SK-N-MC (cell line): ENCODE results near the gene FBXL7.

Experiments used
- EZH2 ChIP-seq: fragments of 200-600 bp; sonication (generic); IDR thresholded peaks from one replicate; pipeline ENCODE4 v1.6.1; 2017; ENCODE audit warnings: antibody characterized with exemption
- FOXP2 ChIP-seq: optimal IDR thresholded peaks from 2 replicates; pipeline ENCODE3; 2011; ENCODE audit warnings: mild to moderate bottlenecking, moderate library complexity; ENCODE audit not compliant: insufficient read depth; ENCODE audit errors: extremely low read length, control extremely low read depth
- POLR2AphosphoS5 ChIP-seq: IDR thresholded peaks from 2 replicates; pipeline ENCODE4 v1.6.1; 2012; ENCODE audit warnings: mild to moderate bottlenecking, low read depth, low read length, borderline replicate concordance

DNA sequence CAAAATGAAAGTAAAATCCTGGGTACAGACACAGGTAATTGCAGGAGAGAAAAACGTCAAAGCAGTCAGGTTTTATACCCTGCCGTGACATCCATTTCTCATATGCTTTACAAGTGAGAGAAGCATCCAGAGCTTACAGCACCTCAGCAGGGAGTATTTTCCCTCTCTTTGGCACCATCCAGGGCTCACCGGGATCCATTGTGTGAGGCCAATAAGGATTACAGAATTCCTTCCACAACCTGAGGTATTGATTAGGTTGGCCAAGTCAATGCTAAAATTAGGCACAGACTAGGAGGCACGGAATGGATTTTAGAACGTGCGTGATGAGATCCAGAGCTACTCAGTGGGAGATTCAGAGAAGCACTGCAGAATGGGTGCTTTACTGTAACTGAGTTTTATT lies 296.6 kb downstream of the FBXL7 start:
- TF ChIP-seq FOXP2 = no peak
- TF ChIP-seq EZH2 = no peak
- no peak for TF ChIP-seq POLR2AphosphoS5
